Sigmoid colon (tissue), 7 donors: Measurements from ENCODE around the gene CXCL11. TPM values are rescaled to one million over a fixed set of nuclear protein-coding genes. Genes with fewer than 3 reads are reported as not detected.
"Not testable (repeated sequence)": the region's sequence is repeated elsewhere in the genome, so short reads cannot be mapped to it uniquely, and the experiment has no call there.

ENCODE experiments used
- DNase-seq: peaks from one replicate; pipeline ENCODE4 v3.0.0-alpha.2; 2019
- H3K27ac ChIP-seq, 4 donors: fragments of 200-600 bp; sonication (generic); one replicate each; pipeline ENCODE4 v1.5.1; 2016 to 2019; ENCODE audit warnings: mild to moderate bottlenecking in 1 of 4
- H3K27me3 ChIP-seq, 3 donors: fragments of 200-600 bp; sonication (generic); one replicate each; pipeline ENCODE4 v1.5.1; 2019; ENCODE audit warnings: mild to moderate bottlenecking in 1 of 3
- H3K36me3 ChIP-seq, 4 donors: fragments of 200-600 bp; sonication (generic); one replicate each; pipeline ENCODE4 v1.5.1; 2016 to 2019
- H3K4me1 ChIP-seq, 4 donors: fragments of 200-600 bp; sonication (generic); one replicate each; pipeline ENCODE4 v1.5.1; 2017 to 2019
- H3K4me3 ChIP-seq, 4 donors: fragments of 200-600 bp; sonication (generic); one replicate each; pipeline ENCODE4 v1.5.1; 2017 to 2019; ENCODE audit warnings: mild to moderate bottlenecking in 2 of 4, moderate library complexity in 1 of 4
- H3K9me3 ChIP-seq, 4 donors: fragments of 200-600 bp in 3 of 4; sonication (generic) in 3 of 4; one replicate each; pipeline versions ENCODE4 v1.5.1 to v1.6.1; 2013 to 2019
- CTCF ChIP-seq, 4 experiments: fragments of 450-650 bp in 3 of 4; fragments of 200-600 bp in 1 of 4; IDR thresholded peaks; one replicate each; pipeline ENCODE4 v1.5.1; 2016 to 2019; ENCODE audit warnings: antibody characterized with exemption in 4 of 4, mild to moderate bottlenecking in 3 of 4, moderate library complexity in 2 of 4
- EP300 ChIP-seq, 4 donors: sonication (generic); formaldehyde crosslinking; IDR thresholded peaks; one replicate each; pipeline ENCODE4 v1.6.1; 2017; ENCODE audit warnings: antibody characterized with exemption in 4 of 4
- POLR2A ChIP-seq, 2 donors: fragments of 450-650 bp; IDR thresholded peaks; one replicate each; pipeline ENCODE4 v1.6.1; 2016; ENCODE audit warnings: antibody characterized with exemption in 2 of 2, mild to moderate bottlenecking in 2 of 2, moderate library complexity in 2 of 2
- POLR2AphosphoS5 ChIP-seq, 4 donors: sonication (generic); formaldehyde crosslinking; IDR thresholded peaks; one replicate each; pipeline ENCODE4 v1.6.1; 2017; ENCODE audit warnings: antibody characterized with exemption in 4 of 4
- WGBS, 2 donors: extraction: QIAGEN DNeasy Blood & Tissue Kit; methylation state at CpG; one replicate each; pipeline ENCODE4 v1.1.7; 2013; 5-methylcytosine and 5-hydroxymethylcytosine counted together
- intact Hi-C: fragments of 100-400 bp; cut with DNase I; formaldehyde crosslinking; loops from one replicate; pipeline ENCODE4 v1.15.1; 2023
- polyA plus RNA-seq, 3 donors: library from polyadenylated mRNA; stranded (reverse); fragments of 200-250 nt; gene quantifications; one replicate each; pipeline ENCODE4 v1.2.3, GENCODE V29; 2013
- total RNA-seq, 4 donors: library from RNA; depleted of rRNA; stranded (reverse); fragments of >200 nt; gene quantifications; one replicate each; pipeline ENCODE4 v1.1.0, GENCODE V29; 2016
- donor health status: healthy with polysubstance abuse.
- donor health status: Bipolar disorder and iron deficiency.
- donor health status: healthy.

CXCL11 gene
- total and polyA plus RNA-seq, 7 donors: 22.0 TPM; not detected in 6

DNA sequence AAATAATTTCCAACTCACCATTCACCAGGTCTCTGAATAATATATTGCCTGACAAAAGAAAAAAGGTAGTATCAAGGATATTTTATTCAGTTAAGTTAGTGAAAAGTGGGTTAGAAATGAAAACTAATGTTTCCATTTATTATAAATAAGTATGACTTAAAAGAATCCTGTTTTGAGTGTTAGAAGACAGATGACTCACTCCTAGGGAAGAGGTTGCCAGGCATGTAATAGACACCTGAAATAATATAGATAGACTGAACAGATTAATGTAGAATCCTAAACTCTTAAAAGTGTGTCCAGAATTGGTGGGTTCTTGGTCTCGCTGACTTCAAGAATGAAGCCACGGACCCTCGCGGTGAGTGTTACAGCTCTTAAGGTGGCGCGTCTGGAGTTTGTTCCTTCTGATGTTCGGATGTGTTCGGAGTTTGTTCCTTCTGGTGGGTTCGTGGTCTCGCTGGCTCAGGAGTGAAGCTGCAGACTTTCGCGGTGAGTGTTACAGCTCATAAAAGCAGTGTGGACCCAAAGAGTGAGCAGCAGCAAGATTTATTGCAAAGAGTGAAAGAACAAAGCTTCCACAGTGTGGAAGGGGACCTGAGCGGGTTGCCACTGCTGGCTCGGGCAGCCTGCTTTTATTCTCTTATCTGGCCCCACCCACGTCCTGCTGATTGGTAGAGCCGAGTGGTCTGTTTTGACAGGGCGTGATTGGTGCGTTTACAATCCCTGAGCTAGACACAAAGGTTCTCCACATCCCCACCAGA, 6.5 kb upstream of the CXCL11 start:
- H3K9me3 ChIP-seq, H3K4me1 ChIP-seq, H3K27ac ChIP-seq, H3K27me3 ChIP-seq, H3K4me3 ChIP-seq, intact Hi-C loops, DNase-seq, H3K36me3 ChIP-seq: not testable (repeated sequence)
- 83% methylated on average over 16 to 17 of the region's 18 CpGs for WGBS, 2 donors

DNA sequence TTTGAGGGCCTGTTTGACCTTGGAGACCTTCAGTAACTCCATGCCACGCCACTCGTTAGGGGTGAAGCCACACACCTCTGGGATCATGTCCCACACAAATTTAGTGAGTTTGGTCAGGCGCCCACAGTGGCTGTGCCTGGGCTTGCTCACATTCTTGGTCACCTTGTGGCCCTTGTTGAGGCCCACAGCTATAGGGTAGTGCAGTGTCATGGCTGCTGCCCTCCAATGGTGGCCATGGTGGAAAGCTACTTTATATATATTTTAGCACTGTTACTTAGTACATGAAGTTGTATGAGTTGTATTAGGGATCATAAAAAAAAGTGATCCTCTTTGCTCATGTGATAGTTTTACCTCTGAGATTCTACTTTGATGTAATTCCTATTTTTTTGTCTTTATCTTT, 985 bp upstream of the CXCL11 start:
- WGBS, 2 donors: 94 to 97% methylated on average over 3 of the region's 3 CpGs
- Histone ChIP-seq H3K27ac (no peak overlapping the region), H3K4me3 (no peak overlapping the region), H3K36me3 (no peaks in the 10 kb centered on the region), H3K27me3 (no peaks in the 10 kb centered on the region), H3K9me3 (no peaks in the 10 kb centered on the region), H3K4me1 (no peaks in the 10 kb centered on the region)
- no peak for DNase-seq
- intact Hi-C loops: no loop called here
- TF ChIP-seq EP300 (IDR thresholded peaks at IDR 0.05) (no peak), CTCF (IDR thresholded peaks at IDR 0.05) (no peak), POLR2AphosphoS5 (IDR thresholded peaks at IDR 0.05) (no peak), POLR2A (IDR thresholded peaks at IDR 0.05) (no peak)

- H3K36me3 ChIP-seq: no peaks in the 10 kb centered on the region
- intact Hi-C loops: no loop called here
- no peaks in the 10 kb centered on the region for H3K27me3 ChIP-seq
- TF ChIP-seq CTCF (IDR thresholded peaks at IDR 0.05) (no peak), POLR2AphosphoS5 (IDR thresholded peaks at IDR 0.05) (no peak), EP300 (IDR thresholded peaks at IDR 0.05) (no peak), POLR2A (IDR thresholded peaks at IDR 0.05) (no peak)
- WGBS, 2 donors: 60 to 78% methylated on average over 3 of the region's 3 CpGs
- no peaks in the 10 kb centered on the region for H3K9me3 ChIP-seq
- no peak overlapping the region for H3K4me3 ChIP-seq
- no peak overlapping the region for H3K27ac ChIP-seq
- no peak for DNase-seq
- no peaks in the 10 kb centered on the region for H3K4me1 ChIP-seq
Measured at GRCh38 chr4:76035141-76035540, 729 bp downstream of the CXCL11 start.

DNA sequence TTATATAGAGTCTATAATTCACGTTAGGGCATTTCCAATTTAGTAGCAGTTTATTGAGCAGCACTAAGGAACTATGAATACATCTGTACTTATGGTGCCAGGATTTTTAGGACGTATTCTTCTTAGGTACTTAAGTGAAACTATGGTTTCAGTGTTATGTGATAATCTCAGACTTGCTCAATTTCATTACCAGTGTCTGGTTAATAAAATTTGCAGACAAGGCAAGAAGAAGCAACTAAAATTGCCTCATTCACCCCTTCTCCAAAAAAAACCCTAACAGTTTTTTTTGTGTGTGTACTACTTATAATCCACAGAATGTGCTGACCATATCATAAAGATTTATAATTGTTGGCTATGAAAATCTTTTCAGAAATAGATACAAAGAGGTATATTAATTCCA, 6.6 kb downstream of the CXCL11 start:
- H3K36me3 ChIP-seq: no peaks in the 10 kb centered on the region
- TF ChIP-seq POLR2AphosphoS5 (IDR thresholded peaks at IDR 0.05) (no peak), POLR2A (IDR thresholded peaks at IDR 0.05) (no peak), EP300 (IDR thresholded peaks at IDR 0.05) (no peak), CTCF (IDR thresholded peaks at IDR 0.05) (no peak)
- intact Hi-C loops: no loop called here
- no peak overlapping the region for H3K27ac ChIP-seq
- no peak overlapping the region for H3K4me3 ChIP-seq
- no peaks in the 10 kb centered on the region for H3K27me3 ChIP-seq
- WGBS, 2 donors: 67 to 71% methylated on average over 2 of the region's 2 CpGs
- H3K4me1 ChIP-seq: peaks cover 0 to 6% (median 0%) of the 10 kb centered on the region in 4 donors
- H3K9me3 ChIP-seq: no peaks in the 10 kb centered on the region
- no peak for DNase-seq

DNA sequence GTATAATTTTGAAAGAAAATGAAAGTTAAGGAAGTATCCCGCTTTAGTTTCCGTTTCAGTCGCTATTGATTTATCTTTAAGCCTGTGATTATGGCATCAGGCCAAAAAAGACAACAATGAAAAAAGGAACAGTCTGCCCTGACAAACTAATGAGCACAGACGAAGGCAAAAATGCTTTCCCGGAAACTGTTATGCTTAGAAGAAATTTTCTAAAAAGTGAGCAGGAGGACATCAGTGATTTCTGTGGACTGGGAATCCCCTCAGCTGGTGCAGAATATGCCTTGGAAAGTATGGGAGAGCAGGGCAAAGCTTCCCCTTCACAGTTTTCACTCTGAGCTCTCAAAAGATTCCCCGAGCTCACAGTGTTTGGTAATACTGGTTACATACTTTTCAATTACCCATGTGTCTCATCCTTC, 7.5 kb downstream of the CXCL11 start:
- Histone ChIP-seq H3K27ac (peak overlapping the region in 1 of 4 donors; percentile 21), H3K36me3 (no peaks in the 10 kb centered on the region), H3K4me1 (peaks cover 0 to 6% (median 0%) of the 10 kb centered on the region in 4 donors), H3K27me3 (no peaks in the 10 kb centered on the region), H3K4me3 (peak overlapping the region in 2 of 4 donors; percentile 30 to 32), H3K9me3 (no peaks in the 10 kb centered on the region)
- no peak for TF ChIP-seq POLR2A (IDR thresholded peaks at IDR 0.05)
- no peak for TF ChIP-seq EP300 (IDR thresholded peaks at IDR 0.05)
- TF ChIP-seq CTCF (IDR thresholded peaks at IDR 0.05): no peak
- TF ChIP-seq POLR2AphosphoS5 (IDR thresholded peaks at IDR 0.05): no peak
- DNase-seq: no peak
- intact Hi-C loops: no loop called here
- 3 to 5% methylated on average over 6 of the region's 6 CpGs for WGBS, 2 donors
